PFSK-1 (cell line): ENCODE data around the gene BZW2.

Experiments used
- FOXP2 ChIP-seq: optimal IDR thresholded peaks from 2 replicates; pipeline ENCODE3; 2011; ENCODE audit warnings: borderline replicate concordance, control low read depth, inconsistent platforms; ENCODE audit not compliant: insufficient read depth; ENCODE audit errors: extremely low read length, extremely low read depth
- POLR2AphosphoS5 ChIP-seq: IDR thresholded peaks from 2 replicates; pipeline ENCODE4 v1.6.1; 2012; ENCODE audit warnings: low read depth, mild to moderate bottlenecking, control low read depth, low read length, moderate library complexity
- SIN3A ChIP-seq: IDR thresholded peaks from 2 replicates; pipeline ENCODE4 v1.6.1; 2012; ENCODE audit warnings: mild to moderate bottlenecking, low read length, moderate library complexity, borderline replicate concordance; ENCODE audit not compliant: insufficient read depth
- TAF1 ChIP-seq: IDR thresholded peaks from 2 replicates; pipeline ENCODE4 v1.6.1; 2012; ENCODE audit warnings: low read length, control low read depth, borderline replicate concordance; ENCODE audit not compliant: insufficient read depth
- TF ChIP-seq, protein P1 (sequence below), 2 experiments: IDR thresholded peaks; 2 replicates each; pipeline versions ENCODE4 v1.6.1 to v1.8.0; 2011 to 2012; ENCODE audit warnings: low read depth in 2 of 2, low read length in 2 of 2, control low read depth in 1 of 2, inconsistent platforms in 1 of 2, mild to moderate bottlenecking in 1 of 2, moderate library complexity in 1 of 2; ENCODE audit not compliant: insufficient read depth in 1 of 2

Gene BZW2

GRCh38 chr7:16745645-16746044 is 99.7 kb downstream of the BZW2 start:
- TF ChIP-seq FOXP2 (no peak), POLR2AphosphoS5 (no peak), SIN3A (no peak), TAF1 (no peak)
- TF ChIP-seq, protein P1, sequence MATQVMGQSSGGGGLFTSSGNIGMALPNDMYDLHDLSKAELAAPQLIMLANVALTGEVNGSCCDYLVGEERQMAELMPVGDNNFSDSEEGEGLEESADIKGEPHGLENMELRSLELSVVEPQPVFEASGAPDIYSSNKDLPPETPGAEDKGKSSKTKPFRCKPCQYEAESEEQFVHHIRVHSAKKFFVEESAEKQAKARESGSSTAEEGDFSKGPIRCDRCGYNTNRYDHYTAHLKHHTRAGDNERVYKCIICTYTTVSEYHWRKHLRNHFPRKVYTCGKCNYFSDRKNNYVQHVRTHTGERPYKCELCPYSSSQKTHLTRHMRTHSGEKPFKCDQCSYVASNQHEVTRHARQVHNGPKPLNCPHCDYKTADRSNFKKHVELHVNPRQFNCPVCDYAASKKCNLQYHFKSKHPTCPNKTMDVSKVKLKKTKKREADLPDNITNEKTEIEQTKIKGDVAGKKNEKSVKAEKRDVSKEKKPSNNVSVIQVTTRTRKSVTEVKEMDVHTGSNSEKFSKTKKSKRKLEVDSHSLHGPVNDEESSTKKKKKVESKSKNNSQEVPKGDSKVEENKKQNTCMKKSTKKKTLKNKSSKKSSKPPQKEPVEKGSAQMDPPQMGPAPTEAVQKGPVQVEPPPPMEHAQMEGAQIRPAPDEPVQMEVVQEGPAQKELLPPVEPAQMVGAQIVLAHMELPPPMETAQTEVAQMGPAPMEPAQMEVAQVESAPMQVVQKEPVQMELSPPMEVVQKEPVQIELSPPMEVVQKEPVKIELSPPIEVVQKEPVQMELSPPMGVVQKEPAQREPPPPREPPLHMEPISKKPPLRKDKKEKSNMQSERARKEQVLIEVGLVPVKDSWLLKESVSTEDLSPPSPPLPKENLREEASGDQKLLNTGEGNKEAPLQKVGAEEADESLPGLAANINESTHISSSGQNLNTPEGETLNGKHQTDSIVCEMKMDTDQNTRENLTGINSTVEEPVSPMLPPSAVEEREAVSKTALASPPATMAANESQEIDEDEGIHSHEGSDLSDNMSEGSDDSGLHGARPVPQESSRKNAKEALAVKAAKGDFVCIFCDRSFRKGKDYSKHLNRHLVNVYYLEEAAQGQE (IDR thresholded peaks at IDR 0.05; ENCODE audit: insufficient read depth in 1 of 2, low read depth in 2 of 2, low read length in 2 of 2): no peak

- TF ChIP-seq SIN3A: no peak
- TF ChIP-seq, protein P1 (IDR thresholded peaks at IDR 0.05; ENCODE audit: insufficient read depth in 1 of 2, low read depth in 2 of 2, low read length in 2 of 2): no peak
These were observed 101.1 kb downstream of the BZW2 start for GRCh38 chr7:16747102-16747501.

GRCh38 chr7:16753102-16753931 is 107.3 kb downstream of the BZW2 start, which contains the start of gene TSPAN13:
TSS of gene TSPAN13 (plus strand) at chr7:16753755. CDS start at chr7:16753968, 213 bp downstream.
- peak; percentile 12 for TF ChIP-seq FOXP2
- TF ChIP-seq TAF1: no peak

GRCh38 chr7:16753932-16754855 is 108.2 kb downstream of the BZW2 start:
- no peak for TF ChIP-seq POLR2AphosphoS5
- TF ChIP-seq SIN3A: no peak
- TF ChIP-seq, protein P1 (IDR thresholded peaks at IDR 0.05; ENCODE audit: insufficient read depth in 1 of 2, low read depth in 2 of 2, low read length in 2 of 2): no peak
- TF ChIP-seq FOXP2: no peak
- no peak for TF ChIP-seq TAF1

- no peak for TF ChIP-seq TAF1
- TF ChIP-seq SIN3A: no peak
- no peak for TF ChIP-seq FOXP2
- TF ChIP-seq, protein P1 (IDR thresholded peaks at IDR 0.05; ENCODE audit: insufficient read depth in 1 of 2, low read depth in 2 of 2, low read length in 2 of 2): no peak
These were observed 108.9 kb downstream of the BZW2 start for GRCh38 chr7:16754856-16755317.
